ENCODE results near the gene RAB17.

RAB17 gene

GRCh38 chr2:237590272-237591140 lies at the start of gene RAB17:
RAB17 (minus strand) TSS chr2:237590734; CDS start chr2:237586154, 4,580 bp downstream.
- DNase-seq = no peak

GRCh38 chr2:237639836-237640220 lies 49.3 kb upstream of the RAB17 start:
- DNase-seq = no peak

- no peak for DNase-seq
Observed at GRCh38 chr2:237639052-237639835, 48.7 kb upstream of the RAB17 start.

GRCh38 chr2:237638176-237638575 lies 47.6 kb upstream of the RAB17 start:
- no peak for DNase-seq

- DNase-seq = no peak
Observed at GRCh38 chr2:237637429-237638135, 47.0 kb upstream of the RAB17 start.

- DNase-seq = peak; percentile 7
Observed at GRCh38 chr2:237636578-237636977, 46.0 kb upstream of the RAB17 start.

- DNase-seq = no peak
Observed at GRCh38 chr2:237633061-237633561, 42.6 kb upstream of the RAB17 start.

- DNase-seq = no peak
Observed at GRCh38 chr2:237631801-237632585, 41.5 kb upstream of the RAB17 start.

- no peak for DNase-seq
Observed at GRCh38 chr2:237631007-237631785, 40.7 kb upstream of the RAB17 start.

GRCh38 chr2:237630216-237631000 lies 39.9 kb upstream of the RAB17 start:
- no peak for DNase-seq

- DNase-seq = no peak
Observed at GRCh38 chr2:237629739-237630138, 39.2 kb upstream of the RAB17 start.

- no peak for DNase-seq
Observed at GRCh38 chr2:237629188-237629534, 38.6 kb upstream of the RAB17 start.

- no peak for DNase-seq
Observed at GRCh38 chr2:237628247-237629187, 38.0 kb upstream of the RAB17 start.

GRCh38 chr2:237627441-237628246 lies 37.1 kb upstream of the RAB17 start, which contains the start of gene LRRFIP1:
LRRFIP1 (plus strand) TSS chr2:237627587; CDS start chr2:237627645, 58 bp downstream.
- no peak for DNase-seq

GRCh38 chr2:237626813-237627440 lies 36.4 kb upstream of the RAB17 start:
- no peak for DNase-seq

GRCh38 chr2:237625777-237626176 lies 35.2 kb upstream of the RAB17 start:
- no peak for DNase-seq

GRCh38 chr2:237625216-237625705 lies 34.7 kb upstream of the RAB17 start:
- no peak for DNase-seq

GRCh38 chr2:237624565-237624964 lies 34.0 kb upstream of the RAB17 start:
- DNase-seq = no peak
